Activated CD4-positive, alpha-beta T cell treated with anti-CD3 and anti-CD28 coated beads, Interleukin-2, amount 10 ng/mL, durations not matched to agents 24 days and 14 days (primary cell): ENCODE results near the gene SLC35F5. TPM values are rescaled to one million over a fixed set of nuclear protein-coding genes. Genes with fewer than 3 reads are reported as not detected.
"Not testable (repeated sequence)": the region's sequence is repeated elsewhere in the genome, so short reads cannot be mapped to it uniquely, and the experiment has no call there.

ENCODE experiments used
- DNase-seq: peaks from one replicate; pipeline ENCODE4 v3.0.0; 2022
- H3K27ac Mint-ChIP-seq: one replicate; pipeline ENCODE4 v1.8.0; 2022; ENCODE audit warnings: mild to moderate bottlenecking, mixed read lengths
- H3K27me3 Mint-ChIP-seq: one replicate; pipeline ENCODE4 v1.8.0; 2022; ENCODE audit warnings: mixed read lengths
- H3K36me3 Mint-ChIP-seq: one replicate; pipeline ENCODE4 v1.8.0; 2022; ENCODE audit warnings: low read depth, mild to moderate bottlenecking, mixed read lengths
- H3K4me1 Mint-ChIP-seq: one replicate; pipeline ENCODE4 v1.8.0; 2021; ENCODE audit warnings: mixed read lengths
- H3K4me3 Mint-ChIP-seq: one replicate; pipeline ENCODE4 v1.8.0; 2022; ENCODE audit warnings: mild to moderate bottlenecking, moderate library complexity, mixed read lengths
- H3K9me3 Mint-ChIP-seq: one replicate; pipeline ENCODE4 v1.8.0; 2021; ENCODE audit warnings: mixed read lengths
- intact Hi-C: fragments of 100-400 bp; cut with micrococcal nuclease; formaldehyde crosslinking; loops from one replicate; pipeline ENCODE4 v1.15.1; 2023
- total RNA-seq: library from RNA; stranded (reverse); gene quantifications from 2 replicates; pipeline ENCODE4 v1.2.3, GENCODE V29; 2022

Gene SLC35F5
- total RNA-seq, 1 donor from 2014 or later: 24.1 TPM

- no peak overlapping the region for H3K27ac Mint-ChIP-seq
- H3K9me3 Mint-ChIP-seq: no peaks in the 10 kb centered on the region
- no peaks in the 10 kb centered on the region for H3K27me3 Mint-ChIP-seq
- DNase-seq: no peak
- H3K36me3 Mint-ChIP-seq: peaks cover 21% of the 10 kb centered on the region
- intact Hi-C loops: no loop called here
- no peak overlapping the region for H3K4me3 Mint-ChIP-seq
- no peaks in the 10 kb centered on the region for H3K4me1 Mint-ChIP-seq
Observed at GRCh38 chr2:113724010-113724409, 32.4 kb downstream of the SLC35F5 start.

- no peak for DNase-seq
- Mint-ChIP-seq H3K9me3 (no peaks in the 10 kb centered on the region), H3K27me3 (no peaks in the 10 kb centered on the region), H3K4me1 (no peaks in the 10 kb centered on the region), H3K36me3 (peaks cover 21% of the 10 kb centered on the region), H3K27ac (no peak overlapping the region), H3K4me3 (no peak overlapping the region)
- intact Hi-C loops: no loop called here
Observed at GRCh38 chr2:113723411-113723810, 33.0 kb downstream of the SLC35F5 start.

GRCh38 chr2:113720167-113720566, 36.3 kb downstream of the SLC35F5 start:
- Mint-ChIP-seq H3K4me3 (no peak overlapping the region), H3K9me3 (no peaks in the 10 kb centered on the region), H3K27me3 (no peaks in the 10 kb centered on the region), H3K36me3 (peaks cover 29% of the 10 kb centered on the region), H3K4me1 (peaks cover 3% of the 10 kb centered on the region), H3K27ac (no peak overlapping the region)
- no peak for DNase-seq
- intact Hi-C loops: no loop called here

- intact Hi-C loops: no loop called here
- Mint-ChIP-seq H3K27ac (no peak overlapping the region), H3K9me3 (no peaks in the 10 kb centered on the region), H3K36me3 (peaks cover 22% of the 10 kb centered on the region), H3K4me3 (no peak overlapping the region), H3K4me1 (peaks cover 3% of the 10 kb centered on the region), H3K27me3 (no peaks in the 10 kb centered on the region)
- DNase-seq: no peak
Observed at GRCh38 chr2:113716291-113716690, 40.2 kb downstream of the SLC35F5 start.

GRCh38 chr2:113712941-113713340, 43.5 kb downstream of the SLC35F5 start:
- H3K27ac Mint-ChIP-seq: no peak overlapping the region
- H3K36me3 Mint-ChIP-seq: peaks cover 14% of the 10 kb centered on the region
- H3K9me3 Mint-ChIP-seq: no peaks in the 10 kb centered on the region
- peaks cover 3% of the 10 kb centered on the region for H3K4me1 Mint-ChIP-seq
- H3K4me3 Mint-ChIP-seq: no peak overlapping the region
- intact Hi-C loops: no loop called here
- DNase-seq: no peak
- no peaks in the 10 kb centered on the region for H3K27me3 Mint-ChIP-seq

GRCh38 chr2:113711851-113712250, 44.6 kb downstream of the SLC35F5 start:
- H3K9me3 Mint-ChIP-seq: no peaks in the 10 kb centered on the region
- DNase-seq: no peak
- intact Hi-C loops: no loop called here
- H3K4me3 Mint-ChIP-seq: no peak overlapping the region
- H3K4me1 Mint-ChIP-seq: peaks cover 3% of the 10 kb centered on the region
- no peaks in the 10 kb centered on the region for H3K27me3 Mint-ChIP-seq
- peaks cover 14% of the 10 kb centered on the region for H3K36me3 Mint-ChIP-seq
- no peak overlapping the region for H3K27ac Mint-ChIP-seq

GRCh38 chr2:113709022-113709421, 47.4 kb downstream of the SLC35F5 start:
- no peak for DNase-seq
- no peaks in the 10 kb centered on the region for H3K9me3 Mint-ChIP-seq
- H3K27ac Mint-ChIP-seq: no peak overlapping the region
- H3K27me3 Mint-ChIP-seq: no peaks in the 10 kb centered on the region
- intact Hi-C loops: no loop called here
- H3K36me3 Mint-ChIP-seq: peaks cover 10% of the 10 kb centered on the region
- no peaks in the 10 kb centered on the region for H3K4me1 Mint-ChIP-seq
- no peak overlapping the region for H3K4me3 Mint-ChIP-seq

GRCh38 chr2:113707106-113707505, 49.3 kb downstream of the SLC35F5 start:
- H3K36me3 Mint-ChIP-seq: peaks cover 8% of the 10 kb centered on the region
- H3K4me1 Mint-ChIP-seq: peaks cover 3% of the 10 kb centered on the region
- no peak for DNase-seq
- H3K27ac Mint-ChIP-seq: no peak overlapping the region
- no peak overlapping the region for H3K4me3 Mint-ChIP-seq
- intact Hi-C loops: no loop called here
- H3K9me3 Mint-ChIP-seq: no peaks in the 10 kb centered on the region
- H3K27me3 Mint-ChIP-seq: no peaks in the 10 kb centered on the region

GRCh38 chr2:113705982-113706523, 50.4 kb downstream of the SLC35F5 start:
- Mint-ChIP-seq H3K27me3 (no peaks in the 10 kb centered on the region), H3K36me3 (peaks cover 6% of the 10 kb centered on the region), H3K27ac (no peak overlapping the region), H3K4me1 (peaks cover 3% of the 10 kb centered on the region), H3K9me3 (no peaks in the 10 kb centered on the region), H3K4me3 (no peak overlapping the region)
- intact Hi-C loops: no loop called here
- no peak for DNase-seq

- intact Hi-C loops: not testable (repeated sequence)
Observed at GRCh38 chr2:113704300-113704993, 52.0 kb downstream of the SLC35F5 start.

GRCh38 chr2:113703386-113704299, 52.8 kb downstream of the SLC35F5 start:
- intact Hi-C loops: no loop called here
- H3K9me3 Mint-ChIP-seq: peaks cover 3% of the 10 kb centered on the region
- no peak overlapping the region for H3K27ac Mint-ChIP-seq

More at GRCh38 chr2:113704300-113704993, 52.0 kb downstream of the SLC35F5 start:
- peaks cover 12% of the 10 kb centered on the region for H3K4me1 Mint-ChIP-seq
- H3K36me3 Mint-ChIP-seq, H3K9me3 Mint-ChIP-seq, H3K27ac Mint-ChIP-seq, H3K4me3 Mint-ChIP-seq, H3K27me3 Mint-ChIP-seq, DNase-seq: not testable (repeated sequence)

GRCh38 chr2:113700186-113700841, 56.1 kb downstream of the SLC35F5 start:
- no peaks in the 10 kb centered on the region for H3K27me3 Mint-ChIP-seq
- intact Hi-C loops: no loop called here
- DNase-seq: peak; percentile 83
- H3K9me3 Mint-ChIP-seq: peaks cover 3% of the 10 kb centered on the region
- peak overlapping the region; percentile 57 for H3K4me3 Mint-ChIP-seq
- peaks cover 3% of the 10 kb centered on the region for H3K36me3 Mint-ChIP-seq
- H3K4me1 Mint-ChIP-seq: peaks cover 23% of the 10 kb centered on the region
- peak overlapping the region; percentile 90 for H3K27ac Mint-ChIP-seq

More at GRCh38 chr2:113703386-113704299, 52.8 kb downstream of the SLC35F5 start:
- DNase-seq: no peak
- no peaks in the 10 kb centered on the region for H3K27me3 Mint-ChIP-seq
- H3K4me1 Mint-ChIP-seq: peaks cover 19% of the 10 kb centered on the region
- no peak overlapping the region for H3K4me3 Mint-ChIP-seq
- peaks cover 6% of the 10 kb centered on the region for H3K36me3 Mint-ChIP-seq

GRCh38 chr2:113698892-113699447, 57.5 kb downstream of the SLC35F5 start:
- Mint-ChIP-seq H3K4me3 (peak overlapping the region; percentile 46), H3K4me1 (peaks cover 33% of the 10 kb centered on the region), H3K9me3 (peaks cover 4% of the 10 kb centered on the region), H3K27ac (peak overlapping the region; percentile 77), H3K27me3 (no peaks in the 10 kb centered on the region), H3K36me3 (peaks cover 4% of the 10 kb centered on the region)
- no peak for DNase-seq
- intact Hi-C loops: no loop called here
